CD8-positive, alpha-beta memory T cell (primary cell): Measurements from ENCODE around the gene FAIM. TPM values are rescaled to one million over a fixed set of nuclear protein-coding genes. Genes with fewer than 3 reads are reported as not detected.

Source experiments
- CTCF ChIA-PET: fragments of 350-600 bp; sonication (Branson Sonifier 250); formaldehyde crosslinking; loops from one replicate; lab custom pipeline; 2021; ENCODE audit warnings: antibody characterized with exemption; lab: Charles Lee
- POLR2A ChIA-PET: fragments of 350-600 bp; sonication (Branson Sonifier 250); formaldehyde crosslinking; loops from one replicate; lab custom pipeline; 2021; ENCODE audit warnings: antibody characterized with exemption; lab: Charles Lee
- DNase-seq, 5 donors: peaks; one replicate each; pipeline versions ENCODE4 v3.0.0 to v3.0.0-alpha.2; 2020 to 2022; ENCODE audit warnings: mixed read lengths in 1 of 5
- H3K27ac ChIP-seq: one replicate; pipeline ENCODE4 v1.7.0; 2013; ENCODE audit warnings: low read depth, mild to moderate bottlenecking, low read length, moderate library complexity
- H3K27me3 ChIP-seq: 2 replicates; pipeline ENCODE4 v1.7.0; 2013; ENCODE audit warnings: low read length, mild to moderate bottlenecking; ENCODE audit not compliant: insufficient read depth, poor library complexity, severe bottlenecking
- H3K36me3 ChIP-seq: 2 replicates; pipeline ENCODE4 v1.7.0; 2013; ENCODE audit warnings: mild to moderate bottlenecking, low read length, moderate library complexity; ENCODE audit not compliant: insufficient read depth
- H3K4me1 ChIP-seq: 2 replicates; pipeline ENCODE4 v1.7.0; 2013; ENCODE audit warnings: mild to moderate bottlenecking, low read length, moderate library complexity; ENCODE audit not compliant: insufficient read depth
- H3K4me3 ChIP-seq: 2 replicates; pipeline ENCODE4 v1.7.0; 2013; ENCODE audit warnings: mild to moderate bottlenecking, low read length
- H3K9me3 ChIP-seq: 2 replicates; pipeline ENCODE4 v1.7.0; 2013; ENCODE audit warnings: mild to moderate bottlenecking, low read length
- H3K27ac Mint-ChIP-seq, 8 donors: one replicate each; pipeline ENCODE4 v1.8.0; 2020 to 2021; ENCODE audit warnings: mixed read lengths in 8 of 8, mild to moderate bottlenecking in 6 of 8, inconsistent platforms in 3 of 8, moderate library complexity in 3 of 8
- H3K27me3 Mint-ChIP-seq, 2 donors: one replicate each; pipeline ENCODE4 v1.8.0; 2020 to 2021; ENCODE audit warnings: mixed read lengths in 2 of 2, mild to moderate bottlenecking in 1 of 2, moderate library complexity in 1 of 2
- H3K36me3 Mint-ChIP-seq, 3 donors: one replicate each; pipeline ENCODE4 v1.8.0; 2020 to 2021; ENCODE audit warnings: mixed read lengths in 3 of 3, inconsistent platforms in 1 of 3, mild to moderate bottlenecking in 1 of 3
- H3K4me1 Mint-ChIP-seq, 3 donors: one replicate each; pipeline ENCODE4 v1.8.0; 2020 to 2021; ENCODE audit warnings: mixed read lengths in 3 of 3, inconsistent platforms in 1 of 3, mild to moderate bottlenecking in 1 of 3
- H3K4me3 Mint-ChIP-seq, 7 donors: one replicate each; pipeline ENCODE4 v1.8.0; 2020 to 2021; ENCODE audit warnings: mixed read lengths in 7 of 7, mild to moderate bottlenecking in 6 of 7, moderate library complexity in 4 of 7, inconsistent platforms in 2 of 7
- H3K9me3 Mint-ChIP-seq, 5 donors: one replicate each; pipeline ENCODE4 v1.8.0; 2020 to 2022; ENCODE audit warnings: mixed read lengths in 5 of 5, mild to moderate bottlenecking in 3 of 5, moderate library complexity in 2 of 5, inconsistent platforms in 1 of 5
- polyA plus RNA-seq: library from polyadenylated mRNA; unstranded; fragments of 300-500 nt; fragmentation: Illumina TruSeq; gene quantifications from one replicate; pipeline ENCODE4 v1.2.3, GENCODE V29; 2021
- total RNA-seq, 2 experiments: library from RNA; stranded (reverse); gene quantifications; one replicate each; pipeline ENCODE4 v1.2.3, GENCODE V29; 2021

Gene FAIM
- total and polyA plus RNA-seq, 3 experiments from 2014 or later, result 8.4 to 8.9 (median 8.5) TPM

DNA sequence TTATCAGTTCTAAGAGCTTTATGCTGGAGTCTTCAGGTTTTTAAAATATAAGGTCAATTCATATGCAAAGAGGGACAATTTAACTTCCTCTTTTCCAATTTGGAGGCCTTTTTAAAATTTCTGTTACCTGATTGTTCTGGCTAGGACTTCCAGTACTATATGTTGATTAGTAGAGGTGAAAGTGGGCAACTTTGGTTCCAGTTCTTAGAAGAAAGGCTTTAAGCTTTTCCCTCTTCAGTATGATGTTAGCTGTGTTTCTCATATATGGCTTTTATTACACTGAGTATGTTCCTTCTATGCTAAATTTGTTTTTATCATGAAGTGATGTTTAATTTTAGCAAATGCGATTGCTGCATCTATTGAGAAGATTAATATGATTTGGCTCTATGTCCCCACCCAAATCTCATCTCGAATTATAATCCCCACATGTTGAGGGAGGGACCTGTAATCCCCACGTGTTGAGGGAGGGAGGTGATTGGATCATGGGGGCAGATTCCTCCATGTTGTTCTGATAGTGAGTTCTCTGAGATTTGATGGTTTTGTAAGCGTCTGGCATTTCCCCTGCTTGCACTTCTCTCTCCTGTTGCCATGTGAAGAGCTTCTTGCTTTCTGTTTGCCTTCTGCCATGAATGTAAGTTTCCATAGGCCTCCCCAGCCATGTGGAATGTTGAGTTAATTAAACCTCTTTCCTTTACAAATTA lies 33.8 kb downstream of the FAIM start:
- no peak for DNase-seq
- ChIA-PET CTCF (no interaction called here), POLR2A (no interaction called here)
- Histone ChIP-seq H3K27me3 (no peaks in the 10 kb centered on the region), H3K4me3 (no peak overlapping the region), H3K9me3 (peaks cover 7% of the 10 kb centered on the region), H3K4me1 (no peaks in the 10 kb centered on the region), H3K36me3 (no peaks in the 10 kb centered on the region), H3K27ac (no peak overlapping the region)
- H3K9me3 Mint-ChIP-seq, result peaks cover 24 to 66% (median 58%) of the 10 kb centered on the region in 5 donors
- H3K27ac Mint-ChIP-seq, result no peak overlapping the region
- H3K4me1 Mint-ChIP-seq, result no peaks in the 10 kb centered on the region
- peaks cover 1 to 28% (median 3%) of the 10 kb centered on the region in 3 donors for H3K36me3 Mint-ChIP-seq
- H3K4me3 Mint-ChIP-seq, result no peak overlapping the region
- H3K27me3 Mint-ChIP-seq, result no peaks in the 10 kb centered on the region

DNA sequence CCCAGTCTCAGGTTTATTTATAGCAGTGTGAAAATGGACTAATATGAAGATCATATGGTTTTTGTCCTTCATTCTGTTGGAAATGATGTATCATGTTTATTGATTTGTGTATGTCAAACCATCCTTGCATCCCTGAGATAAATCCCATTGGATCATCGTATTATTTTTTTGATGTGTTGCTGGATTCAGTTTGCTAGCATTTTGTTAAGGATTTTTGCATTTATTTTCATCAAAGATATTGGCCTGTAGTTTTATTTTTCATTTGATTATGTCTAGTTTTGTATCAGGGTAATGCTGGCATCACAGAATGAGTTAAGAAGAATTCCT lies 34.3 kb downstream of the FAIM start:
- Mint-ChIP-seq H3K27me3 (no peaks in the 10 kb centered on the region), H3K9me3 (peaks cover 24 to 70% (median 63%) of the 10 kb centered on the region in 5 donors), H3K27ac (no peak overlapping the region), H3K36me3 (peaks cover 3 to 28% (median 4%) of the 10 kb centered on the region in 3 donors), H3K4me3 (no peak overlapping the region), H3K4me1 (no peaks in the 10 kb centered on the region)
- Histone ChIP-seq H3K9me3 (peaks cover 7% of the 10 kb centered on the region), H3K27ac (no peak overlapping the region), H3K36me3 (no peaks in the 10 kb centered on the region), H3K4me1 (no peaks in the 10 kb centered on the region), H3K4me3 (no peak overlapping the region), H3K27me3 (no peaks in the 10 kb centered on the region)
- ChIA-PET POLR2A (no interaction called here), CTCF (no interaction called here)
- no peak for DNase-seq

DNA sequence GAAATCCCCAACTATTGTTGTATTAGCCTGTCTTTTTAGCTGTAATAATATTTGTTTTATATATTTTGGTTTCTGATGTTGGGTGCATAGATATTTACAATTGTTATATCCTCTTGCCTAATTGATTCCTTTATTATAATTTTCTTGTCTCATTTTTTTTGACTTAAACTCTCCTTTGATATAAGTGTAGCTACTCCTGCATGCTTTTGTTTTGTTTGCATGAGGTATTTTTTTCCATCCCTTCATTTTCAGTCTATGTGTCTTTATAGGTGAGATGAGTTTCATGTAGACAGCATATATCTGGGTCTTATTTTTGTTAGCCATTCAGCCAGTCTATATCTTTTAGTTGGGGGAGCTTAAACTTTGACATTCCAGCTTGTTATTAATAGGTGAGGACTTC lies 37.4 kb downstream of the FAIM start:
- CTCF ChIA-PET, result no interaction called here
- POLR2A ChIA-PET, result no interaction called here
- no peaks in the 10 kb centered on the region for H3K27me3 ChIP-seq

DNA sequence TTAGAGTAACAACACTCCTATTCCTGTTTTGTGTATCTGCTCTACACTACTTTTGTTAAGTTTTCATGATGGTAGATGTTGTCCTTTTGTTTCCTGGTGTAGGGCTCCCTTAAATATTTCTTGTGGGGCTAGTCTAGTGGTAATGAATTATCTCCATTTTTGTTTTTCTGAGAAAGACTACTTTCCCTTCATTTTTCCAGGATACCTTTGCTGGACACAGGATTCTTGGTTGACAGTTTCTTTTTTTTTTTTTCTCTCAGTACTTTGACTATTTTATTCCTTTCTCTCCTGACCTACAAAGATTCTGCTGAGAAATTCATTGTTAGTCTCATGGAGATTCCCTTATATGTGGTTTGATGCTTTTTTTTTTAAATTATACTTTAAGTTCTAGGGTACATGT lies 37.9 kb downstream of the FAIM start:
- H3K4me1 Mint-ChIP-seq, result no peaks in the 10 kb centered on the region
- peaks cover 14 to 52% (median 30%) of the 10 kb centered on the region in 3 donors for H3K36me3 Mint-ChIP-seq
- Histone ChIP-seq H3K27ac (no peak overlapping the region), H3K9me3 (peaks cover 7% of the 10 kb centered on the region), H3K4me3 (no peak overlapping the region), H3K27me3 (no peaks in the 10 kb centered on the region), H3K36me3 (peaks cover 11% of the 10 kb centered on the region), H3K4me1 (no peaks in the 10 kb centered on the region)
- H3K4me3 Mint-ChIP-seq, result no peak overlapping the region
- CTCF ChIA-PET, result no interaction called here
- H3K27me3 Mint-ChIP-seq, result no peaks in the 10 kb centered on the region
- peaks cover 23 to 77% (median 69%) of the 10 kb centered on the region in 5 donors for H3K9me3 Mint-ChIP-seq
- POLR2A ChIA-PET, result no interaction called here
- DNase-seq, result no peak
- H3K27ac Mint-ChIP-seq, result no peak overlapping the region

More for the DNA sequence above, 37.4 kb downstream of the FAIM start:
- no peaks in the 10 kb centered on the region for H3K27me3 Mint-ChIP-seq
- H3K4me1 Mint-ChIP-seq, result no peaks in the 10 kb centered on the region
- Histone ChIP-seq H3K9me3 (peaks cover 7% of the 10 kb centered on the region), H3K36me3 (peaks cover 11% of the 10 kb centered on the region), H3K4me1 (no peaks in the 10 kb centered on the region), H3K27ac (no peak overlapping the region), H3K4me3 (no peak overlapping the region)
- no peak for DNase-seq
- H3K36me3 Mint-ChIP-seq, result peaks cover 13 to 49% (median 27%) of the 10 kb centered on the region in 3 donors
- peaks cover 24 to 78% (median 69%) of the 10 kb centered on the region in 5 donors for H3K9me3 Mint-ChIP-seq
- H3K27ac Mint-ChIP-seq, result no peak overlapping the region
- no peak overlapping the region for H3K4me3 Mint-ChIP-seq

DNA sequence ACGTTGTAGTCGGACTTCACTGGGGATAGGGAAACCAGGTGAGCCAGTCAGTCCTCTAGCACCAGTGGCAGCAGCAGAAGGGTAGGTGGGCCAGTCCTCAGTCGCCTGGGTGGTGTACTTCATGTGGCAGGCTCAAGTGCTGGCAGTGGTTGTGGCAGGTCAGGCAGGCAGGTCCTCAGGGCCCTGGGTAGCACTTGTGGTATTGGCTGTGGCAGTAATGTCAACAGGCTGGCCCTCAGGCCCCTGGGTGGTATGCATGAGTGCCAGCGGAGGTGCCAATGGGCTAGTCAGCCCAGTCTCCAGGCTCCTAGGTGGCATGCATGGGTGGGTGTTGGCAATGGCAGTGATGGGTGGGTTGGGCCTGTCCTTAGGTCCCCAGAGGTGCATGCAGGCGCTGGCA lies 40.6 kb downstream of the FAIM start:
- Histone ChIP-seq H3K27me3 (no peaks in the 10 kb centered on the region), H3K27ac (no peak overlapping the region), H3K9me3 (peaks cover 7% of the 10 kb centered on the region), H3K4me3 (no peak overlapping the region), H3K36me3 (peaks cover 19% of the 10 kb centered on the region), H3K4me1 (no peaks in the 10 kb centered on the region)
- CTCF ChIA-PET, result no interaction called here
- H3K9me3 Mint-ChIP-seq, result peaks cover 19 to 52% (median 48%) of the 10 kb centered on the region in 5 donors
- POLR2A ChIA-PET, result no interaction called here
- H3K27me3 Mint-ChIP-seq, result no peaks in the 10 kb centered on the region
- H3K4me3 Mint-ChIP-seq, result no peak overlapping the region
- no peaks in the 10 kb centered on the region for H3K4me1 Mint-ChIP-seq
- H3K27ac Mint-ChIP-seq, result no peak overlapping the region
- DNase-seq, result no peak
- peaks cover 28 to 69% (median 48%) of the 10 kb centered on the region in 3 donors for H3K36me3 Mint-ChIP-seq

DNA sequence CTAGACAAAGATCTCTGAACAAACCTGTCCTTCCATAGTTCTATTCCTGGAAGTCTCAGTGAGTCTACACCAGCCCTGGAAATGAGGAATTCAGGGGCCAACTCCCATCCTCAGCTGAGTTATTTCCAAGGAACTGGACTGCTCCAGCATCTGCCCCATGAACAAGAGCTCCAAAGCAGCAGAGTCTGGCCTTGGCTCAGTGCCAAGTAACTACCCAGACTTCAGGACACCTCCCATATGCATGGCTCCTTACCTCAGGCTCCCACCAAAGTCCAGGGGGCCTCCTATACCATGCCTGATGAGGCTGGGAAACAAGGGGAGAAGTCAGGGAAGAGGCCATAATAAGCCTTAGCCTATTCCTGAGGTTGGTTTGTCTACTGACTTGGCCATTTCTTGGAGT lies 45.0 kb downstream of the FAIM start:
- CTCF ChIA-PET, result no interaction called here

DNA sequence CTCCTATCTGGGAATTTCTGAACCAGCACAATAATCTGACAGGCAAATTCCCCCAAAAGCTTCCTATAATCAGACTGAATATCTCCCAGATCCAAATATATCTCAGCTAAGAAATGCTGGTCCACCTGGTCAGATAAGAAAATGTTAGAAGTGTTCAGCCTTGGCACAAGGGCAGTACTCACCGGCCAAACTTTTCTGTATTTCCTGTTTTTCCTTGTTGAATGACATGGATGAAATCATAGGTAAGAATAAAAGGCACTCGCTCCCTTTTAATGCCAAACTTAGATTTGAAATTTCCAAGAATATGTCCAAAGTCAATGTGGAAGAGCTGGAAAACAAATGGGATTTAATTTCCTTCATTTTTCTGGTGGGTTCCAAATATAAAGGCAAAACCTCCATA lies 48.9 kb downstream of the FAIM start:
- no peak overlapping the region for H3K4me3 ChIP-seq
- Mint-ChIP-seq H3K4me1 (no peaks in the 10 kb centered on the region), H3K4me3 (no peak overlapping the region), H3K9me3 (peaks cover 0 to under 1% (median 0%) of the 10 kb centered on the region in 5 donors), H3K36me3 (peaks cover 52 to 79% (median 53%) of the 10 kb centered on the region in 3 donors), H3K27ac (no peak overlapping the region), H3K27me3 (no peaks in the 10 kb centered on the region)
- CTCF ChIA-PET, result no interaction called here
- no peak overlapping the region for H3K27ac ChIP-seq
- no peaks in the 10 kb centered on the region for H3K27me3 ChIP-seq
- H3K9me3 ChIP-seq, result no peaks in the 10 kb centered on the region
- POLR2A ChIA-PET, result no interaction called here
- H3K36me3 ChIP-seq, result peaks cover 16% of the 10 kb centered on the region
- H3K4me1 ChIP-seq, result no peaks in the 10 kb centered on the region
- no peak for DNase-seq

More for the DNA sequence above, 45.0 kb downstream of the FAIM start:
- no peak overlapping the region for H3K27ac ChIP-seq
- peaks cover 27% of the 10 kb centered on the region for H3K36me3 ChIP-seq
- H3K9me3 ChIP-seq, result no peaks in the 10 kb centered on the region
- no peak for DNase-seq
- POLR2A ChIA-PET, result no interaction called here
- H3K4me3 ChIP-seq, result no peak overlapping the region
- H3K27me3 ChIP-seq, result no peaks in the 10 kb centered on the region
- Mint-ChIP-seq H3K27ac (no peak overlapping the region), H3K4me1 (no peaks in the 10 kb centered on the region), H3K27me3 (no peaks in the 10 kb centered on the region), H3K9me3 (peaks cover 0 to 12% (median 8%) of the 10 kb centered on the region in 5 donors), H3K36me3 (peaks cover 51 to 84% (median 72%) of the 10 kb centered on the region in 3 donors), H3K4me3 (no peak overlapping the region)
- no peaks in the 10 kb centered on the region for H3K4me1 ChIP-seq

DNA sequence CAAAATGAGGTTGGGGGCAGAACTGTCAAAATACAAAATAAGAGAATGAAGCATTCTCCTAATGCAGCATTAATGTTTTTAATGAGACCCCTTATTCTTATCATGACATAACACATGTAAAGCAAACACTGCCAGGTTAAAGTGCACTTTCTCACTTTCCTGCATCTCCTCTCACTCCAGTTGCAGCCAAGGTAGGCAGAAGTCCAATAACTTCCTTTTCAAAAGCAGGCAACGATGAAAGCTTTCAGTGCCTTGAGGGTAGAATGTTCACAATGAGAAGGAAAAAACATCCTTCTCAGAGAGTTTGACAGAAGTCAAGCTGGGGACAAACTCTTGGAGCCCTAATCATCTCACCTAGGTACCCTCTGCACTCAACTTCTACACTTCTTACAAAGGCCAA lies 59.5 kb downstream of the FAIM start:
- ChIA-PET CTCF (interaction anchor here (1.1 kb wide), 1 partner anchor 247 kb away, joined by 3 read pairs; no protein-coding TSS in a partner anchor), POLR2A (no interaction called here)
- Mint-ChIP-seq H3K27me3 (no peaks in the 10 kb centered on the region), H3K36me3 (peaks cover 35 to 70% (median 42%) of the 10 kb centered on the region in 3 donors), H3K9me3 (no peaks in the 10 kb centered on the region), H3K27ac (no peak overlapping the region), H3K4me1 (no peaks in the 10 kb centered on the region), H3K4me3 (no peak overlapping the region)
- Histone ChIP-seq H3K27me3 (no peaks in the 10 kb centered on the region), H3K9me3 (no peaks in the 10 kb centered on the region), H3K36me3 (peaks cover 21% of the 10 kb centered on the region), H3K4me3 (no peak overlapping the region), H3K4me1 (no peaks in the 10 kb centered on the region), H3K27ac (no peak overlapping the region)
- no peak for DNase-seq
